ENCODE data around the gene WASL. TPM values are rescaled to one million over a fixed set of nuclear protein-coding genes. Genes with fewer than 3 reads are reported as not detected.

The WASL gene
- total and polyA plus RNA-seq, 7 donors = 17.6 to 37.8 (median 31.0) TPM

DNA sequence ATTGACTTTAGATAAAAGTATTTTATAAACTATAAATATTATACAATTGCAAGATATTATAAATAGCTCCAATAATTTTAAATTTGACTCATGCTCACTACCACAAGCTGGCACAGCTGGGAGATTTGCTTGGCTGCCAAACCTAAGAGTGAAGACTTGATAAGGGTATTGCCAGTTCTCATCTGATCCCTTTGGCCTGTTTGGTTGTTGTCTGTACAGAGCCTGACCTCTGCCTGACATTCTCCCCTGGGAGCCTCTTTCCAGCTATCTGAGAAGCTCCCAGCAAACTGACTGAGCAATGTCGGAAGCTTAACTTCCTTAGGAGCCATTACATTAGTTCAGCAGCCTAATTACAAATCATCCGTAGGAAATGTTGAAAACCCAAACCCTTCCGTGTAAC is 103.3 kb downstream of the WASL start:
- Histone ChIP-seq H3K4me3 (peak overlapping the region; percentile 53), H3K36me3 (ENCODE audit: insufficient read depth in 1 of 2, low read depth in 1 of 2) (no peaks in the 10 kb centered on the region), H3K27ac (peak overlapping the region; percentile 89), H3K4me1 (peaks cover 65% of the 10 kb centered on the region), H3K9me3 (no peaks in the 10 kb centered on the region), H3K27me3 (ENCODE audit: insufficient read depth in 3 of 3, low read length in 2 of 3) (no peaks in the 10 kb centered on the region)
- ATAC-seq (peak; percentile 84 to 86 (median 84)), DNase-seq (peak; percentile 40 to 80)
- WGBS, 3 donors = 7 to 9% (median 8%) methylated on average over 3 of the region's 3 CpGs
- TF ChIP-seq CTCF (IDR thresholded peaks at IDR 0.05) = no peak
- intact Hi-C loops (cut with DNase I) = no loop called here

DNA sequence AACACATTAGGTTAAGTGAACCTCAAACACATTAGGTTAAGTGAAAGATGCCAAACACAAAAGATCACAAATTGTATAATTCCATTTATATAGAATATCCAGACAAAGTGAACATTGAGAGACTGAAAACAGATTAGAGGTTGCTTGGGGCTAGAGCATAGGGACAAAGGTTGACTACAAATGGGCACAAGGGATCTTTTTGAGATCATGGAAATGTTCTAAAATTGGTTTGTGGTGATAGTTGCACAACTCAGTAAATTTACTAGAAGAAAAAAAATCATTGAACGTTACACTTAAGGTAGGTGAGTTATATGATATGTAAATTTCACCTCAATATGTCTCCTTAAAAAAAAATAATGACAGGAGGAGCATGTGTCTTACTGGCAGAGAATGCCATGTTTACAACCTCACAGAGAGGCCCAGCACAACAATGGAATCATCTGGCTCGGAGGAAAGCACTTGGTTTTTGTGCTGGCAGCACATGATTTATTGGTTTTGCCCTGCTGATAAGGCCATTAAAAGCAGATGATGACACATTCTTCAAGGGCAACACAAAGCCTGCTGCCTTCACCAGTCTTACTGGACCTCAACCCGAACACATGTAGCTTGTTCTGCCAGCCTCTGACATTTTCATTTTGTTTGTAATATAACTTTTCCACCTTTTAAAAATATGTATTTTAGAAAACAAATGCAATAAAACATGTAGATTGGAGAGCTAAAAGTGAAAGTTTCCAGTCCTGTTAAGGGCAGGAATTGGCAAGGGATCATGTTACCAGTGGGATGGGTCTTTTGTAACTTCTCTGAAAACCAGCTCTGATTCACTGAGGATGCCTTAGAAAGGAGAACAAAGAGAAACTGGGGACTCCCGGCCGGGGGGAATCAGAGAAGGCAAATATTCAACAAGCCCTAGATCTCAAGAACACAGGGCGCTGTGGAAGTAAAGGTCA is 105.0 kb downstream of the WASL start:
- H3K27me3 ChIP-seq (ENCODE audit: insufficient read depth in 3 of 3, low read length in 2 of 3) = no peaks in the 10 kb centered on the region
- intact Hi-C loops (cut with DNase I) = no loop called here
- TF ChIP-seq CTCF (IDR thresholded peaks at IDR 0.05) = no peak
- H3K4me1 ChIP-seq = peaks cover 55% of the 10 kb centered on the region
- ATAC-seq = peak; percentile 62 to 74 (median 68)
- whole genome bisulfite sequencing, 3 donors = 14 to 24% (median 17%) methylated on average over 6 of the region's 6 CpGs
- DNase-seq = no peak
- H3K36me3 ChIP-seq (ENCODE audit: insufficient read depth in 1 of 2, low read depth in 1 of 2) = no peaks in the 10 kb centered on the region
- H3K27ac ChIP-seq = peak overlapping the region; percentile 89
- peak overlapping the region; percentile 53 for H3K4me3 ChIP-seq
- no peaks in the 10 kb centered on the region for H3K9me3 ChIP-seq

GRCh38 chr7:123641901-123642300 is 106.9 kb downstream of the WASL start:
- Histone ChIP-seq H3K4me1 (peaks cover 63% of the 10 kb centered on the region), H3K27ac (peak overlapping the region; percentile 89), H3K9me3 (no peaks in the 10 kb centered on the region), H3K36me3 (ENCODE audit: insufficient read depth in 1 of 2, low read depth in 1 of 2) (no peaks in the 10 kb centered on the region), H3K27me3 (ENCODE audit: insufficient read depth in 3 of 3, low read length in 2 of 3) (no peaks in the 10 kb centered on the region), H3K4me3 (peak overlapping the region; percentile 23)
- DNase-seq = no peak
- peak; percentile 18 to 59 (median 40) for ATAC-seq
- TF ChIP-seq CTCF (IDR thresholded peaks at IDR 0.05) = no peak
- intact Hi-C loops (cut with DNase I) = no loop called here
- WGBS, 3 donors = 23 to 35% (median 28%) methylated on average over 5 of the region's 5 CpGs

DNA sequence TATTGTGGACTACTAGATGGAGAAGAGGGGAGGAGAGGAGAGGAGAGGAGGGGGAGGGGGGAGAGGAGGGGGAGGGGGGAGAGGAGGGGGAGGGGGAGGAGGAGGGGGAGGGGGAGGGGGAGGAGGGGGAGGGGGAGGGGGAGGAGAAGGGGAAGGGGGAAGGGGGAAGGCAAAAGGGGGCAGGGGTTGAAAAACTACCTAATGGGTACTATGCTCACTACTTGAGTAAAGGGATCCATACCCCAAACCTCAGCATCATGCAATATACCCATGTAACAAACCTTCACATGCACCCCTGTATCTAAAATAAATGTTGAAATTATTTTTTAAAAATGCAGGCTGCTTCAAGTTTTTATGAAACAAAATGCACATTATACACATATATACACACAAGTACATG is 108.2 kb downstream of the WASL start:
- peak overlapping the region; percentile 89 for H3K27ac ChIP-seq
- intact Hi-C loops (cut with DNase I) = no loop called here
- no peaks in the 10 kb centered on the region for H3K27me3 ChIP-seq (ENCODE audit: insufficient read depth in 3 of 3, low read length in 2 of 3)
- no peaks in the 10 kb centered on the region for H3K9me3 ChIP-seq
- H3K4me1 ChIP-seq = peaks cover 63% of the 10 kb centered on the region
- DNase-seq (no peak), ATAC-seq (no peak)
- no peak for TF ChIP-seq CTCF (IDR thresholded peaks at IDR 0.05)
- H3K4me3 ChIP-seq = no peak overlapping the region
- H3K36me3 ChIP-seq (ENCODE audit: insufficient read depth in 1 of 2, low read depth in 1 of 2) = no peaks in the 10 kb centered on the region

Data from psoas muscle (tissue), 8 donors.